ENCODE data around the gene FSCN2. TPM values are rescaled to one million over a fixed set of nuclear protein-coding genes. Genes with fewer than 3 reads are reported as not detected.
A peak's percentile ranks its signal among the peaks of the same experiment; 100 is the strongest.

Gene FSCN2
- total RNA-seq, 2 experiments from 2014 or later, result 0.94 to 1.7 TPM

GRCh38 chr17:81558941-81559806 is 31.0 kb downstream of the FSCN2 start:
- H3K36me3 Mint-ChIP-seq, result peaks cover 10% of the 10 kb centered on the region
- no peak overlapping the region for H3K4me3 Mint-ChIP-seq
- ATAC-seq (ENCODE audit: low read depth) (no peak), DNase-seq (no peak)
- POLR2A ChIA-PET, result no interaction called here
- no peaks in the 10 kb centered on the region for H3K9me3 Mint-ChIP-seq
- H3K4me1 Mint-ChIP-seq, result peaks cover 3% of the 10 kb centered on the region
- H3K27me3 Mint-ChIP-seq, result no peaks in the 10 kb centered on the region
- H3K27ac Mint-ChIP-seq, result no peak overlapping the region

GRCh38 chr17:81561494-81561885 is 33.3 kb downstream of the FSCN2 start:
- Mint-ChIP-seq H3K27ac (no peak overlapping the region), H3K9me3 (no peaks in the 10 kb centered on the region), H3K36me3 (peaks cover 20% of the 10 kb centered on the region), H3K4me1 (no peaks in the 10 kb centered on the region), H3K27me3 (no peaks in the 10 kb centered on the region), H3K4me3 (no peak overlapping the region)
- POLR2A ChIA-PET, result no interaction called here
- DNase-seq, result no peak
- ATAC-seq (ENCODE audit: low read depth), result no peak

GRCh38 chr17:81563861-81564586 is 35.8 kb downstream of the FSCN2 start:
- H3K9me3 Mint-ChIP-seq, result no peaks in the 10 kb centered on the region
- no peak for ATAC-seq (ENCODE audit: low read depth)
- POLR2A ChIA-PET, result no interaction called here
- H3K36me3 Mint-ChIP-seq, result peaks cover 15% of the 10 kb centered on the region
- H3K27me3 Mint-ChIP-seq, result no peaks in the 10 kb centered on the region
- no peak overlapping the region for H3K27ac Mint-ChIP-seq
- no peak for DNase-seq
- H3K4me3 Mint-ChIP-seq, result no peak overlapping the region
- no peaks in the 10 kb centered on the region for H3K4me1 Mint-ChIP-seq

GRCh38 chr17:81564778-81565177 is 36.6 kb downstream of the FSCN2 start:
- no peak overlapping the region for H3K4me3 Mint-ChIP-seq
- no peaks in the 10 kb centered on the region for H3K27me3 Mint-ChIP-seq
- ATAC-seq (ENCODE audit: low read depth), result no peak
- POLR2A ChIA-PET, result no interaction called here
- H3K27ac Mint-ChIP-seq, result no peak overlapping the region
- H3K4me1 Mint-ChIP-seq, result no peaks in the 10 kb centered on the region
- no peaks in the 10 kb centered on the region for H3K9me3 Mint-ChIP-seq
- no peak for DNase-seq
- H3K36me3 Mint-ChIP-seq, result peaks cover 15% of the 10 kb centered on the region

- no peaks in the 10 kb centered on the region for H3K27me3 Mint-ChIP-seq
- no peaks in the 10 kb centered on the region for H3K9me3 Mint-ChIP-seq
- no peak overlapping the region for H3K4me3 Mint-ChIP-seq
- DNase-seq (no peak), ATAC-seq (ENCODE audit: low read depth) (no peak)
- POLR2A ChIA-PET, result no interaction called here
- no peaks in the 10 kb centered on the region for H3K4me1 Mint-ChIP-seq
- peaks cover 15% of the 10 kb centered on the region for H3K36me3 Mint-ChIP-seq
- no peak overlapping the region for H3K27ac Mint-ChIP-seq
Measured at GRCh38 chr17:81565231-81565630, 37.1 kb downstream of the FSCN2 start.

GRCh38 chr17:81566461-81567126 is 38.4 kb downstream of the FSCN2 start:
- DNase-seq (no peak), ATAC-seq (ENCODE audit: low read depth) (no peak)
- H3K27me3 Mint-ChIP-seq, result no peaks in the 10 kb centered on the region
- H3K4me3 Mint-ChIP-seq, result no peak overlapping the region
- H3K27ac Mint-ChIP-seq, result no peak overlapping the region
- no peaks in the 10 kb centered on the region for H3K4me1 Mint-ChIP-seq
- H3K36me3 Mint-ChIP-seq, result peaks cover 15% of the 10 kb centered on the region
- no peaks in the 10 kb centered on the region for H3K9me3 Mint-ChIP-seq
- POLR2A ChIA-PET, result no interaction called here

- H3K27ac Mint-ChIP-seq, result no peak overlapping the region
Measured at GRCh38 chr17:81567191-81567590, 39.0 kb downstream of the FSCN2 start.

GRCh38 chr17:81568416-81568815 is 40.2 kb downstream of the FSCN2 start:
- Mint-ChIP-seq H3K4me3 (no peak overlapping the region), H3K4me1 (no peaks in the 10 kb centered on the region), H3K36me3 (peaks cover 11% of the 10 kb centered on the region), H3K9me3 (no peaks in the 10 kb centered on the region), H3K27ac (no peak overlapping the region), H3K27me3 (no peaks in the 10 kb centered on the region)
- POLR2A ChIA-PET, result no interaction called here
- ATAC-seq (ENCODE audit: low read depth) (no peak), DNase-seq (no peak)

More at GRCh38 chr17:81567191-81567590, 39.0 kb downstream of the FSCN2 start:
- no peaks in the 10 kb centered on the region for H3K27me3 Mint-ChIP-seq
- H3K36me3 Mint-ChIP-seq, result peaks cover 15% of the 10 kb centered on the region
- no peak for DNase-seq
- no peak for ATAC-seq (ENCODE audit: low read depth)
- no peaks in the 10 kb centered on the region for H3K4me1 Mint-ChIP-seq
- no peaks in the 10 kb centered on the region for H3K9me3 Mint-ChIP-seq
- no peak overlapping the region for H3K4me3 Mint-ChIP-seq
- POLR2A ChIA-PET, result no interaction called here

- POLR2A ChIA-PET, result no interaction called here
- no peak overlapping the region for H3K27ac Mint-ChIP-seq
- DNase-seq (no peak), ATAC-seq (ENCODE audit: low read depth) (no peak)
- no peaks in the 10 kb centered on the region for H3K4me1 Mint-ChIP-seq
- no peak overlapping the region for H3K4me3 Mint-ChIP-seq
- no peaks in the 10 kb centered on the region for H3K27me3 Mint-ChIP-seq
- no peaks in the 10 kb centered on the region for H3K9me3 Mint-ChIP-seq
- H3K36me3 Mint-ChIP-seq, result peaks cover 9% of the 10 kb centered on the region
Measured at GRCh38 chr17:81569986-81570514, 41.9 kb downstream of the FSCN2 start.

- H3K4me1 Mint-ChIP-seq, result no peaks in the 10 kb centered on the region
- POLR2A ChIA-PET, result no interaction called here
- H3K27ac Mint-ChIP-seq, result no peak overlapping the region
- ATAC-seq (ENCODE audit: low read depth) (no peak), DNase-seq (no peak)
- no peaks in the 10 kb centered on the region for H3K27me3 Mint-ChIP-seq
- H3K4me3 Mint-ChIP-seq, result no peak overlapping the region
- peaks cover 2% of the 10 kb centered on the region for H3K36me3 Mint-ChIP-seq
- H3K9me3 Mint-ChIP-seq, result no peaks in the 10 kb centered on the region
Measured at GRCh38 chr17:81570964-81571363, 42.8 kb downstream of the FSCN2 start.

- ATAC-seq (ENCODE audit: low read depth) (no peak), DNase-seq (no peak)
- POLR2A ChIA-PET, result interaction anchor here (0.5 kb wide), 1 partner anchor 18 kb away, joined by 3 read pairs; no protein-coding TSS in a partner anchor
- Mint-ChIP-seq H3K27ac (no peak overlapping the region), H3K4me1 (no peaks in the 10 kb centered on the region), H3K36me3 (peaks cover 4% of the 10 kb centered on the region), H3K4me3 (no peak overlapping the region), H3K9me3 (no peaks in the 10 kb centered on the region), H3K27me3 (no peaks in the 10 kb centered on the region)
Measured at GRCh38 chr17:81572563-81573168, 44.5 kb downstream of the FSCN2 start.

GRCh38 chr17:81573794-81574642 is 45.8 kb downstream of the FSCN2 start:
- DNase-seq (no peak), ATAC-seq (ENCODE audit: low read depth) (no peak)
- H3K9me3 Mint-ChIP-seq, result no peaks in the 10 kb centered on the region
- peak overlapping the region; percentile 54 for H3K27ac Mint-ChIP-seq
- no peaks in the 10 kb centered on the region for H3K4me1 Mint-ChIP-seq
- peaks cover 4% of the 10 kb centered on the region for H3K36me3 Mint-ChIP-seq
- POLR2A ChIA-PET, result no interaction called here
- H3K27me3 Mint-ChIP-seq, result no peaks in the 10 kb centered on the region
- no peak overlapping the region for H3K4me3 Mint-ChIP-seq

GRCh38 chr17:81574643-81574956 is 46.4 kb downstream of the FSCN2 start:
- Mint-ChIP-seq H3K36me3 (peaks cover 5% of the 10 kb centered on the region), H3K4me1 (no peaks in the 10 kb centered on the region), H3K9me3 (no peaks in the 10 kb centered on the region), H3K27ac (no peak overlapping the region), H3K4me3 (no peak overlapping the region), H3K27me3 (no peaks in the 10 kb centered on the region)
- POLR2A ChIA-PET, result no interaction called here
- ATAC-seq (ENCODE audit: low read depth), result no peak
- no peak for DNase-seq
